Ascending aorta (tissue), 2 donors: ENCODE measurements around the gene CRYGN. TPM values are rescaled to one million over a fixed set of nuclear protein-coding genes. Genes with fewer than 3 reads are reported as not detected.

Source experiments
- DNase-seq, 2 donors: peaks; one replicate each; pipeline ENCODE4 v3.0.0-alpha.2; 2019; ENCODE audit warnings: low spot score in 2 of 2
- H3K27ac ChIP-seq, 2 donors: fragments of 200-600 bp; sonication (generic); one replicate each; pipeline ENCODE4 v1.5.1; 2016 to 2017; ENCODE audit warnings: mild to moderate bottlenecking in 1 of 2
- H3K27me3 ChIP-seq: fragments of 200-600 bp; sonication (generic); one replicate; pipeline ENCODE4 v1.5.1; 2017
- H3K36me3 ChIP-seq, 2 donors: fragments of 200-600 bp; sonication (generic); one replicate each; pipeline ENCODE4 v1.5.1; 2016
- H3K4me1 ChIP-seq, 2 donors: fragments of 200-600 bp; sonication (generic); one replicate each; pipeline ENCODE4 v1.5.1; 2016 to 2017; ENCODE audit warnings: mild to moderate bottlenecking in 1 of 2
- H3K4me3 ChIP-seq, 2 donors: fragments of 200-600 bp; sonication (generic); one replicate each; pipeline ENCODE4 v1.5.1; 2016 to 2017; ENCODE audit warnings: mild to moderate bottlenecking in 1 of 2
- H3K9me3 ChIP-seq, 2 donors: fragments of 200-600 bp; sonication (generic); one replicate each; pipeline ENCODE4 v1.5.1; 2016
- intact Hi-C: fragments of 100-400 bp; cut with DNase I; formaldehyde crosslinking; loops from one replicate; pipeline ENCODE4 v1.15.1; 2023
- total RNA-seq: library from RNA; depleted of rRNA; stranded (reverse); fragments of >200 nt; gene quantifications from one replicate; pipeline ENCODE4 v1.1.0, GENCODE V29; 2016
- TF ChIP-seq, protein P1 (sequence below), 3 experiments: fragments of 200-600 bp in 2 of 3; fragments of 450-650 bp in 1 of 3; sonication (generic) in 2 of 3; IDR thresholded peaks; one replicate each; pipeline ENCODE4 v1.5.1; 2016 to 2019; ENCODE audit warnings: antibody characterized with exemption in 3 of 3, mild to moderate bottlenecking in 1 of 3, moderate library complexity in 1 of 3

The CRYGN gene
- total RNA-seq, 1 donor from 2014 or later: not detected

DNA sequence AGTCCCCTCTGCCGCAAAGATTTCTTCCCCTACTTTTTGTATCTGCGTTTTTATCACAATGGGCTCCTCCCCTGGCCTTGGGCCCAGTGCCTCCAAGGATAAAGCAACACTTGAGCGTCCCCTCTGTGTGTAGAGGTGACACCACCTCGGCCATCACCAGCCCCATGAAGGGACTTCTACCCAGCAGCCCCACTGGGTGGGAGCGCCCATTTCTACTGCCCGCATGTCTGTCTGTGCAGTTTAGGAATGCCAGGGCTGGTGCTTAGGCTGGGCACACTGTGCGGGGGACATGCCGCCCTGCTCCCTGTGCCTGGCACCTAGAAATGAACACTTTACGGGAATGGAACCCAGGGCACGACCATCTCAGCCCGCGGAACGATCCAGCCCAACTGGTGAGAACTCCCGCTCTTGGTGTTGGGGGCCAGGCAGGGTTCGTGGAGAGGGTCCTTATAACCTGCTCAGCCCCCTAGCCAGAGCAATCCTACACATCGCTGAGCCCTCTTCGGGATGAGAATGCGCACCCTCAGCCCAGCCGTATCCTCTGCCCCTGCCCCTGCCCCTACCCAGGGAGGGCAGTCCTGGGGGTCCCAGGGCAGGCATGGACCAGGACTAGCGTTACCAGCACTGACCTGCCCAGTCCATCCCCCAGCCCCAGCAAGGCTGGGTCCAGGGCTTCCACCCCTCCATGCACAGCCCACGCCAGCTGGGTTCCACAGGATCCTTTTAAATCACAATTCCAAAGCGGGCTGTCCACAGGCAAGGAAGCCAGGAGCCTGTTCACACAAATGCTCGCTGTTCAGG lies 12.8 kb downstream of the CRYGN start:
- H3K9me3 ChIP-seq: no peaks in the 10 kb centered on the region
- intact Hi-C loops: loop anchor here (1.0 to 2.0 kb wide), 2 partner anchors 9 to 14 kb away; partner anchors contain the start of gene CRYGN
- no peaks in the 10 kb centered on the region for H3K36me3 ChIP-seq
- H3K27ac ChIP-seq: peak overlapping the region; percentile 62 to 75
- TF ChIP-seq, protein P1, sequence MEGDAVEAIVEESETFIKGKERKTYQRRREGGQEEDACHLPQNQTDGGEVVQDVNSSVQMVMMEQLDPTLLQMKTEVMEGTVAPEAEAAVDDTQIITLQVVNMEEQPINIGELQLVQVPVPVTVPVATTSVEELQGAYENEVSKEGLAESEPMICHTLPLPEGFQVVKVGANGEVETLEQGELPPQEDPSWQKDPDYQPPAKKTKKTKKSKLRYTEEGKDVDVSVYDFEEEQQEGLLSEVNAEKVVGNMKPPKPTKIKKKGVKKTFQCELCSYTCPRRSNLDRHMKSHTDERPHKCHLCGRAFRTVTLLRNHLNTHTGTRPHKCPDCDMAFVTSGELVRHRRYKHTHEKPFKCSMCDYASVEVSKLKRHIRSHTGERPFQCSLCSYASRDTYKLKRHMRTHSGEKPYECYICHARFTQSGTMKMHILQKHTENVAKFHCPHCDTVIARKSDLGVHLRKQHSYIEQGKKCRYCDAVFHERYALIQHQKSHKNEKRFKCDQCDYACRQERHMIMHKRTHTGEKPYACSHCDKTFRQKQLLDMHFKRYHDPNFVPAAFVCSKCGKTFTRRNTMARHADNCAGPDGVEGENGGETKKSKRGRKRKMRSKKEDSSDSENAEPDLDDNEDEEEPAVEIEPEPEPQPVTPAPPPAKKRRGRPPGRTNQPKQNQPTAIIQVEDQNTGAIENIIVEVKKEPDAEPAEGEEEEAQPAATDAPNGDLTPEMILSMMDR (IDR thresholded peaks at IDR 0.05): no peak
- peaks cover 17 to 24% of the 10 kb centered on the region in 2 donors for H3K4me1 ChIP-seq
- peak overlapping the region in 1 of 2 donors; percentile 45 for H3K4me3 ChIP-seq
- no peaks in the 10 kb centered on the region for H3K27me3 ChIP-seq
- DNase-seq: no peak

DNA sequence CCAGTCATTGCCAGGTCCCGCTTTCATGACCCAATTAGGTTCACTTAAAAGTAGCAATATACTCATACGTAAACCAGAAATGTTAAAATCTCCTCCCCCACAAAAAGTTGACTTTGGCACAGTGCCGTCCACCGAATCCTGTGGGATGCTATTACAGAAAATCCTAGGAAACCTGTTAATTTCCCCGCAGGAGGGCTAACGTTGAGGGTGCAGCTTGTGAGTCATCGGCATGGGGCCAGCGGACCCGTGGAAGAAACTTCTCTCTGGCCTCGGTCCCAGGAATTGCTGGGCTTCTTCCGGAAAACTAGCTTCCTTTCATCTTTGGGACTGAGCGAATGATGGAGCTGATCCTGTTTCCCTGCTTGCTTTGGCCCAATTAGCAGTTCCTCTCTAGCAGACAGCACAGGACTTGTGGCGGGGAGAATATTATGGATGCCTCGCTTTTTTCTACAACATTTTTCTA lies 13.5 kb downstream of the CRYGN start:
- TF ChIP-seq, protein P1 (IDR thresholded peaks at IDR 0.05): no peak
- Histone ChIP-seq H3K27me3 (no peaks in the 10 kb centered on the region), H3K36me3 (no peaks in the 10 kb centered on the region), H3K4me3 (peak overlapping the region; percentile 1 to 45), H3K27ac (peak overlapping the region; percentile 62 to 75), H3K4me1 (peaks cover 17 to 24% of the 10 kb centered on the region in 2 donors), H3K9me3 (no peaks in the 10 kb centered on the region)
- intact Hi-C loops: loop anchor here (2.0 kb wide), 1 partner anchor 14 kb away; the partner anchor contains the start of gene CRYGN
- peak in 1 of 2 donors; percentile 92 for DNase-seq

DNA sequence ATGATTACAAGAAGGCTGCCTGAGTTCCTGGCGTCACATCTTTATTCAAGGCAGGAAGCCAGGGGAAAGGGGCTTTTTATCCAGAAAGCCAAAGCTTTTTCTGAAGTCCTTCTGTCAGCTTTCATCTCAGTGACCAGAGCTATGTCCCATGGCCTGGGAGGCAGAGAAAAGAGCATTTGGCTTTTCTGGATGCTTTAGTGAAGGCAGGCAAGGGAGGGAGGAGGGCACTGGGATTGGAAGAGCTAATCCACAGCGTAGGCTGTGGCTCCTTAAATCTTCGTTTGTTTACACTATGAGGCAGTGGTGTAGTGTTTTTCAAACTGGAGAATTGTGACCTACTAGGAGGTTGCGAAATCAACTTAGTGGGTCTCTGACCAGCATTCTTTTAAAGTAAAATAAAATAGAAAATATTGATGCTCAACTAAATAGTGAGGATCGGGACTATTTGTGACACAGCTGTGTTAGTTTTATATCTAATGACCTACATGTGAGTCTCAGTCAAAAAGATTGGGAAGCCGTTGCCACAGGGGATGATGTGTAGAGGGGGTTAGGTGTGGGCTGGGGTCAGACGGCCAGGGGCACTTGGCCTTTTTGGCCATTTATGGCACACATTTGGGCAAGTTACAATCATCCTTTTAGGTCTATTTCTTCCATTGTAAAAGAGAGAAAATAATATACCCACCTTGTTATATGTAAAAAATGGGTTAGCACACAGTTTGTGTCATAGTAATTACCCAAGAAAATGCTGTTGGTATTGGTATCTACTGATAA lies 14.1 kb downstream of the CRYGN start:
- DNase-seq: no peak
- peaks cover 17 to 24% of the 10 kb centered on the region in 2 donors for H3K4me1 ChIP-seq
- H3K27ac ChIP-seq: peak overlapping the region; percentile 62 to 75
- H3K27me3 ChIP-seq: no peaks in the 10 kb centered on the region
- intact Hi-C loops: loop anchor here (2.0 kb wide), 1 partner anchor 15 kb away; the partner anchor contains the start of gene CRYGN
- TF ChIP-seq, protein P1 (IDR thresholded peaks at IDR 0.05): no peak
- H3K9me3 ChIP-seq: no peaks in the 10 kb centered on the region
- no peaks in the 10 kb centered on the region for H3K36me3 ChIP-seq
- H3K4me3 ChIP-seq: peak overlapping the region; percentile 1 to 45

DNA sequence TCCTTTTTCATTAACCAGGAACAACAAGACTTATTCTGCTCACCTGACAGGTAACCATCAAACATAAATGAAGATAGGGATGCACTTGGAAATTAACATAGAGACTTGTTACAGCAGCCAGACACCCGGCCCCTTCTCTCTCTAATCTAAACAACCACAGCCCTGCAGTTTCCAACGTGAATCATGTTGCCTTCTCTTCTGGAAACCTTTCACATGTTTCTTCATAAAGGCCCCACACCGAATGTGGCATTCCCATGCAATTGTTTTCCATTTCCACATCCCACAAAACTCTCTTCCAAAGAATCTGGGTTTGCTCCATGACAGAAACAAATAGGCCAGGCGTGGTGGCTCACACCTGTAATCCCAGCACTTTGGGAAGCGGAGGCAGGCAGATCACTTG lies 15.1 kb downstream of the CRYGN start:
- no peak for DNase-seq
- Histone ChIP-seq H3K4me1 (peaks cover 17 to 24% of the 10 kb centered on the region in 2 donors), H3K36me3 (no peaks in the 10 kb centered on the region), H3K27me3 (no peaks in the 10 kb centered on the region), H3K27ac (no peak overlapping the region), H3K4me3 (no peak overlapping the region), H3K9me3 (peaks cover 0 to 5% of the 10 kb centered on the region in 2 donors)
- TF ChIP-seq, protein P1 (IDR thresholded peaks at IDR 0.05): no peak
- intact Hi-C loops: no loop called here

DNA sequence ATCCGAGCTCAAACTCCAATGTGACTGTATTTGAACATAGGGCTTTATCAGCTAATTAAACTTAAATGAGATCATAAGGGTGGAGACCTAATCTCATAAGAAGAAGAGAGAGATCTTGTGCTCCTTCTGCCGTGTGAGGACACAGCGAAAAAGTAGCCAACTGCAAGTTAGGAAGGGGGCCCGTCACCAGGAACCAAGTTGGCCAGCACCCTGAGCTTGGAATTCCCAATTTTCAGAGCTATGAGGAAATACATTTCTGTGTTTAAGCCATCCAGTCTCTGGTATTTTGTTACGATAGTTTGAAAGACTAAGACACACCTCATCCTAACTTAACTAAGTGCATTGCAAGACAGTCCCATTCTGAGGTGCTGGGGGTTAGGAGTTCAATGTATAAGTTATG lies 16.0 kb downstream of the CRYGN start:
- DNase-seq: no peak
- intact Hi-C loops: no loop called here
- peaks cover 17 to 24% of the 10 kb centered on the region in 2 donors for H3K4me1 ChIP-seq
- H3K4me3 ChIP-seq: no peak overlapping the region
- no peaks in the 10 kb centered on the region for H3K36me3 ChIP-seq
- H3K27me3 ChIP-seq: no peaks in the 10 kb centered on the region
- H3K9me3 ChIP-seq: peaks cover 5 to 8% of the 10 kb centered on the region in 2 donors
- H3K27ac ChIP-seq: no peak overlapping the region
- TF ChIP-seq, protein P1 (IDR thresholded peaks at IDR 0.05): no peak
